BLaER1 treated with 17β-estradiol and CSF1 and Interleukin-3, amounts not matched to agents 10 nM and 100 nM (cell line): ENCODE measurements around the gene ZFP1.
"Not testable (repeated sequence)": the region's sequence is repeated elsewhere in the genome, so short reads cannot be mapped to it uniquely, and the experiment has no call there.

ENCODE experiments used
- H3K27ac ChIP-seq, 11 experiments: shearing (Covaris generic); formaldehyde crosslinking; 2 replicates each; pipeline ENCODE4 v1.8.1; 2022
- H3K27me3 ChIP-seq, 11 experiments: shearing (Covaris generic); formaldehyde crosslinking; 2 replicates each; pipeline ENCODE4 v1.8.1; 2022
- H3K36me3 ChIP-seq, 11 experiments: shearing (Covaris generic); formaldehyde crosslinking; 2 replicates each; pipeline ENCODE4 v1.8.1; 2022
- H3K4me1 ChIP-seq, 10 experiments: shearing (Covaris generic); formaldehyde crosslinking; 2 replicates each; pipeline ENCODE4 v1.8.1; 2022
- H3K4me2 ChIP-seq, 11 experiments: shearing (Covaris generic); formaldehyde crosslinking; 2 replicates each; pipeline ENCODE4 v1.8.1; 2022
- H3K4me3 ChIP-seq, 10 experiments: shearing (Covaris generic); formaldehyde crosslinking; 2 replicates each; pipeline ENCODE4 v1.8.1; 2022
- H3K9ac ChIP-seq, 11 experiments: shearing (Covaris generic); formaldehyde crosslinking; 2 replicates each; pipeline ENCODE4 v1.8.1; 2022
- H3K9me3 ChIP-seq, 11 experiments: shearing (Covaris generic); formaldehyde crosslinking; replicated peaks in 1 of 11; 2 replicates each; pipeline ENCODE4 v1.8.1; 2022
- H4K20me1 ChIP-seq, 11 experiments: shearing (Covaris generic); formaldehyde crosslinking; 2 replicates each; pipeline ENCODE4 v1.8.1; 2022
- Cebpa-rat ChIP-seq, 11 experiments: shearing (Covaris generic); IDR thresholded peaks; 2 replicates each; pipeline ENCODE4 v1.8.1; 2022

Gene ZFP1

GRCh38 chr16:75207831-75208230 is 59.5 kb downstream of the ZFP1 start:
- Histone ChIP-seq H3K27ac (no peak overlapping the region), H4K20me1 (peaks cover 0 to 74% (median 0%) of the 10 kb centered on the region in 11 experiments; a peak in 6 of 22 replicates), H3K36me3 (no peaks in the 10 kb centered on the region), H3K27me3 (peaks cover 0 to 81% (median 0%) of the 10 kb centered on the region in 11 experiments; a peak in 5 of 22 replicates), H3K4me1 (peaks cover 0 to 12% (median 4%) of the 10 kb centered on the region in 10 experiments; a peak in 7 of 20 replicates), H3K4me2 (no peak overlapping the region), H3K9ac (no peak overlapping the region), H3K4me3 (no peak overlapping the region), H3K9me3 (no peaks in the 10 kb centered on the region)
- no peak for TF ChIP-seq Cebpa-rat (IDR thresholded peaks at IDR 0.05)

GRCh38 chr16:75208242-75208825 is 60.0 kb downstream of the ZFP1 start:
- H3K9ac ChIP-seq, result no peak overlapping the region
- no peaks in the 10 kb centered on the region for H3K9me3 ChIP-seq
- H3K4me1 ChIP-seq, result peaks cover 0 to 12% (median 4%) of the 10 kb centered on the region in 10 experiments; a peak in 7 of 20 replicates
- H3K27me3 ChIP-seq, result peaks cover 0 to 80% (median 0%) of the 10 kb centered on the region in 11 experiments; a peak in 5 of 22 replicates
- H3K4me3 ChIP-seq, result no peak overlapping the region
- H4K20me1 ChIP-seq, result peaks cover 0 to 76% (median 0%) of the 10 kb centered on the region in 11 experiments; a peak in 6 of 22 replicates
- no peak overlapping the region for H3K27ac ChIP-seq
- no peak overlapping the region for H3K4me2 ChIP-seq
- no peaks in the 10 kb centered on the region for H3K36me3 ChIP-seq
- TF ChIP-seq Cebpa-rat (IDR thresholded peaks at IDR 0.05), result no peak

GRCh38 chr16:75208861-75209505 is 60.7 kb downstream of the ZFP1 start:
- H3K27me3 ChIP-seq, result peaks cover 0 to 80% (median 0%) of the 10 kb centered on the region in 11 experiments; a peak in 5 of 22 replicates
- no peak for TF ChIP-seq Cebpa-rat (IDR thresholded peaks at IDR 0.05)
- no peaks in the 10 kb centered on the region for H3K9me3 ChIP-seq

GRCh38 chr16:75209514-75209913 is 61.2 kb downstream of the ZFP1 start:
- H3K4me1 ChIP-seq, H3K4me3 ChIP-seq, H3K27ac ChIP-seq, H3K36me3 ChIP-seq, H3K4me2 ChIP-seq, H3K9me3 ChIP-seq, H3K9ac ChIP-seq: not testable (repeated sequence)
- Histone ChIP-seq H4K20me1 (peaks cover 0 to 74% (median 0%) of the 10 kb centered on the region in 11 experiments; a peak in 6 of 22 replicates), H3K27me3 (peaks cover 0 to 80% (median 0%) of the 10 kb centered on the region in 11 experiments; a peak in 5 of 22 replicates)

More at GRCh38 chr16:75208861-75209505, 60.7 kb downstream of the ZFP1 start:
- peaks cover 0 to 9% (median 4%) of the 10 kb centered on the region in 10 experiments; a peak in 7 of 20 replicates for H3K4me1 ChIP-seq
- no peak overlapping the region for H3K4me2 ChIP-seq
- H3K36me3 ChIP-seq, result no peaks in the 10 kb centered on the region
- H3K4me3 ChIP-seq, result no peak overlapping the region
- H3K9ac ChIP-seq, result no peak overlapping the region
- H4K20me1 ChIP-seq, result peaks cover 0 to 77% (median 0%) of the 10 kb centered on the region in 11 experiments; a peak in 6 of 22 replicates
- no peak overlapping the region for H3K27ac ChIP-seq

GRCh38 chr16:75209944-75210343 is 61.6 kb downstream of the ZFP1 start:
- Histone ChIP-seq H3K9me3 (no peaks in the 10 kb centered on the region), H3K27ac (no peak overlapping the region), H3K4me1 (0 out of 20 replicates have a peak, but pooled peaks cover 0 to 3% (median 0%) of the 10 kb centered on the region in 10 experiments), H3K27me3 (peaks cover 0 to 80% (median 0%) of the 10 kb centered on the region in 11 experiments; a peak in 5 of 22 replicates), H3K4me3 (no peak overlapping the region), H3K36me3 (no peaks in the 10 kb centered on the region), H4K20me1 (peaks cover 0 to 74% (median 0%) of the 10 kb centered on the region in 11 experiments; a peak in 6 of 22 replicates), H3K4me2 (no peak overlapping the region), H3K9ac (no peak overlapping the region)
- no peak for TF ChIP-seq Cebpa-rat (IDR thresholded peaks at IDR 0.05)

GRCh38 chr16:75211286-75211685 is 63.0 kb downstream of the ZFP1 start:
- not testable (repeated sequence) for H3K36me3 ChIP-seq, H3K9ac ChIP-seq, H3K4me3 ChIP-seq, H3K4me2 ChIP-seq, H3K4me1 ChIP-seq, H3K9me3 ChIP-seq, H3K27ac ChIP-seq
- peaks cover 0 to 71% (median 0%) of the 10 kb centered on the region in 11 experiments; a peak in 6 of 22 replicates for H4K20me1 ChIP-seq
- peaks cover 0 to 84% (median 0%) of the 10 kb centered on the region in 11 experiments; a peak in 5 of 22 replicates for H3K27me3 ChIP-seq

GRCh38 chr16:75216127-75216526 is 67.8 kb downstream of the ZFP1 start:
- Histone ChIP-seq H3K4me3 (no peak overlapping the region), H4K20me1 (peaks cover 0 to 24% (median 0%) of the 10 kb centered on the region in 11 experiments; a peak in 2 of 22 replicates), H3K27me3 (peaks cover 0 to 66% (median 0%) of the 10 kb centered on the region in 11 experiments; a peak in 4 of 22 replicates), H3K27ac (no peak overlapping the region), H3K9ac (no peak overlapping the region), H3K4me2 (no peak overlapping the region), H3K36me3 (no peaks in the 10 kb centered on the region), H3K9me3 (no peaks in the 10 kb centered on the region), H3K4me1 (peaks cover 0 to 19% (median 13%) of the 10 kb centered on the region in 10 experiments; a peak in 14 of 20 replicates)
- TF ChIP-seq Cebpa-rat (IDR thresholded peaks at IDR 0.05), result no peak

GRCh38 chr16:75216576-75216975 is 68.3 kb downstream of the ZFP1 start:
- Histone ChIP-seq H3K27me3 (peaks cover 0 to 61% (median 0%) of the 10 kb centered on the region in 11 experiments; a peak in 4 of 22 replicates), H3K9me3 (no peaks in the 10 kb centered on the region), H3K36me3 (no peaks in the 10 kb centered on the region), H3K4me1 (peaks cover 0 to 19% (median 13%) of the 10 kb centered on the region in 10 experiments; a peak in 14 of 20 replicates), H3K4me2 (no peak overlapping the region), H3K4me3 (no peak overlapping the region), H3K27ac (no peak overlapping the region), H4K20me1 (peaks cover 0 to 20% (median 0%) of the 10 kb centered on the region in 11 experiments; a peak in 2 of 22 replicates), H3K9ac (no peak overlapping the region)
- no peak for TF ChIP-seq Cebpa-rat (IDR thresholded peaks at IDR 0.05)

- H3K4me1 ChIP-seq, result peaks cover 0 to 19% (median 13%) of the 10 kb centered on the region in 10 experiments; a peak in 14 of 20 replicates
- no peak overlapping the region for H3K9ac ChIP-seq
- peaks cover 0 to 16% (median 0%) of the 10 kb centered on the region in 11 experiments; a peak in 2 of 22 replicates for H4K20me1 ChIP-seq
- H3K27me3 ChIP-seq, result peaks cover 0 to 53% (median 0%) of the 10 kb centered on the region in 11 experiments; a peak in 4 of 22 replicates
- TF ChIP-seq Cebpa-rat (IDR thresholded peaks at IDR 0.05), result no peak
- H3K9me3 ChIP-seq, result no peaks in the 10 kb centered on the region
- no peak overlapping the region for H3K4me3 ChIP-seq
- H3K27ac ChIP-seq, result no peak overlapping the region
- H3K4me2 ChIP-seq, result no peak overlapping the region
- H3K36me3 ChIP-seq, result no peaks in the 10 kb centered on the region
These were observed 69.1 kb downstream of the ZFP1 start for GRCh38 chr16:75217389-75217851.
